ENCODE results near the gene EPX. TPM values are rescaled to one million over a fixed set of nuclear protein-coding genes. Genes with fewer than 3 reads are reported as not detected.

Gene EPX
- total RNA-seq, 2 donors from 2014 or later: not detected

DNA sequence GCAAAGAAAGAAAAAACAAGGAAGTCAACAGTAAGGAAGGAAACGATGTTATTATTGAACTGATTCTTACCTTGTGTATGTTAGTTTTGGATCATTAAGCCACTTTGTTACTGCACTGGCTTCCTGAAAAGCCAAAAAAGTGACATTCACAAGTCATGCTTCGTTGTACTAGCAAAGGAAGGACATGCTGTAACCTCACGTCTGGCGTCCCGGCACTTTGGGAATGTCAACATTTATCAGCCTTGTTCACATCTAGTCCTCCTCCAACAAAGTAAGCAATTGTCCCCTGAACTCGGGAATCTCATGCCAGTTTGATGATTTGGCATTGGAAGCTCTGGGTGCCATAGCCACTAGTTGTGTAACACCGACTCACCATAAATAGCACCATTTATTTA, 27.3 kb downstream of the EPX start:
- no peak for DNase-seq
- Mint-ChIP-seq H3K27me3 (ENCODE audit: insufficient read depth) (peaks cover 28% of the 10 kb centered on the region), H3K27ac (peak overlapping the region; percentile 64), H3K4me1 (peaks cover 6% of the 10 kb centered on the region), H3K9me3 (no peaks in the 10 kb centered on the region), H3K4me3 (peak overlapping the region; percentile 88), H3K36me3 (ENCODE audit: low read depth) (peaks cover 15% of the 10 kb centered on the region)
- peaks cover 17% of the 10 kb centered on the region for H3K36me3 ChIP-seq (ENCODE audit: control insufficient read depth, insufficient read depth, low read length)
- TF ChIP-seq, protein P1, sequence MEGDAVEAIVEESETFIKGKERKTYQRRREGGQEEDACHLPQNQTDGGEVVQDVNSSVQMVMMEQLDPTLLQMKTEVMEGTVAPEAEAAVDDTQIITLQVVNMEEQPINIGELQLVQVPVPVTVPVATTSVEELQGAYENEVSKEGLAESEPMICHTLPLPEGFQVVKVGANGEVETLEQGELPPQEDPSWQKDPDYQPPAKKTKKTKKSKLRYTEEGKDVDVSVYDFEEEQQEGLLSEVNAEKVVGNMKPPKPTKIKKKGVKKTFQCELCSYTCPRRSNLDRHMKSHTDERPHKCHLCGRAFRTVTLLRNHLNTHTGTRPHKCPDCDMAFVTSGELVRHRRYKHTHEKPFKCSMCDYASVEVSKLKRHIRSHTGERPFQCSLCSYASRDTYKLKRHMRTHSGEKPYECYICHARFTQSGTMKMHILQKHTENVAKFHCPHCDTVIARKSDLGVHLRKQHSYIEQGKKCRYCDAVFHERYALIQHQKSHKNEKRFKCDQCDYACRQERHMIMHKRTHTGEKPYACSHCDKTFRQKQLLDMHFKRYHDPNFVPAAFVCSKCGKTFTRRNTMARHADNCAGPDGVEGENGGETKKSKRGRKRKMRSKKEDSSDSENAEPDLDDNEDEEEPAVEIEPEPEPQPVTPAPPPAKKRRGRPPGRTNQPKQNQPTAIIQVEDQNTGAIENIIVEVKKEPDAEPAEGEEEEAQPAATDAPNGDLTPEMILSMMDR (conservative IDR thresholded peaks at IDR 0.05): no peak
- H3K9ac ChIP-seq (ENCODE audit: extremely low read depth, low read length, poor library complexity, severe bottlenecking): no peak overlapping the region
- peak overlapping the region; percentile 92 for H3K4me3 ChIP-seq (ENCODE audit: low read length)
- no peak overlapping the region for H3K27ac ChIP-seq (ENCODE audit: low read depth, low read length)
- H3K27me3 ChIP-seq (ENCODE audit: control insufficient read depth, insufficient read depth, low read length, poor library complexity, severe bottlenecking): no peaks in the 10 kb centered on the region
- 90 to 94% methylated on average over 5 to 7 of the region's 7 CpGs for WGBS, 2 experiments (ENCODE audit: insufficient coverage in 1 of 2, insufficient read length in 1 of 2)
- H3K9me3 ChIP-seq (ENCODE audit: control insufficient read depth, low read length): no peaks in the 10 kb centered on the region
- no peaks in the 10 kb centered on the region for H3K4me1 ChIP-seq (ENCODE audit: control insufficient read depth, insufficient read depth, low read length)

DNA sequence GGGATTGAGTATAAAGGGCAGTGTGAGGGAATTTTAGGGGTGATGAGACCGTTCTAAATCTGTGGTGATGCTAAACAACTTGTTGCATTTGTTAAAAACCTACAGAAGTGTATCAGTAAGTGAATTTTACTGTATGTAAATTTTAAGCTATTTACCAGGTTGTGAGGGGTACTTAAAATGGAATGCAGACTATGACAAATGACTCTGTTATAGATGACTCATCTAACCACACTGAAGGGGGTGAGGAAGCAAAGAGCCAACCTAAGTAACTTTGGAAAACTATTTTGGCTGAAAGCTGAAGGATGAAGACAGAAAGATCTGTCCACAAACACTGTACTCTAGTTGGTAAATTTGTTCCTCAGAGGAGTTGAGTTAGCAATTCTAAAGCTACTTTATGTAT, 31.8 kb downstream of the EPX start:
- Histone ChIP-seq H3K27ac (ENCODE audit: low read depth, low read length) (no peak overlapping the region), H3K36me3 (ENCODE audit: control insufficient read depth, insufficient read depth, low read length) (no peaks in the 10 kb centered on the region), H3K9ac (ENCODE audit: extremely low read depth, low read length, poor library complexity, severe bottlenecking) (no peak overlapping the region), H3K27me3 (ENCODE audit: control insufficient read depth, insufficient read depth, low read length, poor library complexity, severe bottlenecking) (no peaks in the 10 kb centered on the region), H3K9me3 (ENCODE audit: control insufficient read depth, low read length) (no peaks in the 10 kb centered on the region), H3K4me1 (ENCODE audit: control insufficient read depth, insufficient read depth, low read length) (no peaks in the 10 kb centered on the region), H3K4me3 (ENCODE audit: low read length) (no peak overlapping the region)
- peaks cover 14% of the 10 kb centered on the region for H3K4me1 Mint-ChIP-seq
- no peak overlapping the region for H3K27ac Mint-ChIP-seq
- no peaks in the 10 kb centered on the region for H3K36me3 Mint-ChIP-seq (ENCODE audit: low read depth)
- 52 to 86% methylated on average over 1 of the region's 1 CpG for WGBS, 2 experiments (ENCODE audit: insufficient coverage in 1 of 2, insufficient read length in 1 of 2)
- H3K4me3 Mint-ChIP-seq: no peak overlapping the region
- H3K27me3 Mint-ChIP-seq (ENCODE audit: insufficient read depth): peaks cover 61% of the 10 kb centered on the region
- no peak for DNase-seq
- TF ChIP-seq, protein P1 (conservative IDR thresholded peaks at IDR 0.05): no peak
- no peaks in the 10 kb centered on the region for H3K9me3 Mint-ChIP-seq

DNA sequence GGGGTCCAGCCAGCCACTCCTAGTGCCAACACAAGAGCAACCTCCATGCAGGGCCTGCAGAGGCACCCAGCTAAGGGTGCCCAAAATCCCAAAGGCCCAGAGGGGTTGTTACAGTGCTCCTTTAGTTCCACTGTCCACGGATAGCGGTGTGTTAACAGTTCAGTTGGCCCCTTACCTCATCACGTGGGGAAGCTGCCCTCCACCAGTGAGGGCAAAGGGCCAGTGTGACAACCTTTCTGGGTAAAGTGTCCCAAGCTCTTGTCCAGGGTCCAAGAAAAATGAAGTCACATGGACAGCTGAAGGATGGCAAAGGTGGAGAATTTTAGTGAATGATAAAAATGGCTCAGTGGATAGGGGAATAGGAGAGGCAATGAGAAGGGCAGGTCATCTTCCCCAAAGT, 35.2 kb downstream of the EPX start:
- Histone ChIP-seq H3K27ac (ENCODE audit: low read depth, low read length) (no peak overlapping the region), H3K9ac (ENCODE audit: extremely low read depth, low read length, poor library complexity, severe bottlenecking) (no peak overlapping the region), H3K27me3 (ENCODE audit: control insufficient read depth, insufficient read depth, low read length, poor library complexity, severe bottlenecking) (peaks cover 18% of the 10 kb centered on the region), H3K4me1 (ENCODE audit: control insufficient read depth, insufficient read depth, low read length) (no peaks in the 10 kb centered on the region), H3K9me3 (ENCODE audit: control insufficient read depth, low read length) (no peaks in the 10 kb centered on the region), H3K36me3 (ENCODE audit: control insufficient read depth, insufficient read depth, low read length) (no peaks in the 10 kb centered on the region), H3K4me3 (ENCODE audit: low read length) (no peak overlapping the region)
- 80 to 93% methylated on average over 1 to 3 of the region's 3 CpGs for WGBS, 2 experiments (ENCODE audit: insufficient coverage in 1 of 2, insufficient read length in 1 of 2)
- H3K36me3 Mint-ChIP-seq (ENCODE audit: low read depth): no peaks in the 10 kb centered on the region
- no peaks in the 10 kb centered on the region for H3K9me3 Mint-ChIP-seq
- peaks cover 12% of the 10 kb centered on the region for H3K4me1 Mint-ChIP-seq
- no peak overlapping the region for H3K4me3 Mint-ChIP-seq
- TF ChIP-seq, protein P1 (conservative IDR thresholded peaks at IDR 0.05): no peak
- no peak for DNase-seq
- H3K27me3 Mint-ChIP-seq (ENCODE audit: insufficient read depth): peaks cover 69% of the 10 kb centered on the region
- no peak overlapping the region for H3K27ac Mint-ChIP-seq

Data from endodermal cell (in vitro differentiated cells).